B cell (primary cell): Measurements from ENCODE around the gene HIPK1. TPM values are rescaled to one million over a fixed set of nuclear protein-coding genes. Genes with fewer than 3 reads are reported as not detected.

Experiments used
- ATAC-seq: fragments of 200-7000 bp; cut with Tn5 transposase; one replicate; pipeline ENCODE4 v1.10.0; 2021; ENCODE audit warnings: low read depth, mild to moderate bottlenecking, moderate number of reproducible peaks, moderate library complexity
- CTCF ChIA-PET: fragments of 350-600 bp; sonication (Branson Sonifier 250); formaldehyde crosslinking; loops from one replicate; lab custom pipeline; 2021; ENCODE audit warnings: antibody characterized with exemption, inconsistent platforms; lab: Charles Lee
- POLR2A ChIA-PET: fragments of 350-600 bp; sonication (Branson Sonifier 250); formaldehyde crosslinking; loops from one replicate; lab custom pipeline; 2021; ENCODE audit warnings: antibody characterized with exemption; lab: Charles Lee
- DNase-seq: peaks from one replicate; pipeline ENCODE4 v3.0.0; 2013
- H2AFZ ChIP-seq: 2 replicates; pipeline ENCODE4 v1.6.1; 2012; ENCODE audit warnings: mild to moderate bottlenecking, low read depth, low read length; ENCODE audit not compliant: insufficient read depth, poor library complexity, severe bottlenecking
- H3K27ac ChIP-seq, 2 donors: 1 replicate in 1 of 2; 2 replicates in 1 of 2; pipeline ENCODE4 v1.5.1; 2012 to 2013; ENCODE audit warnings: low read length in 2 of 2, mild to moderate bottlenecking in 2 of 2, moderate library complexity in 1 of 2
- H3K27me3 ChIP-seq, 4 experiments: fragments of 200-600 bp in 1 of 4; sonication (generic) in 1 of 4; replicated peaks in 1 of 4; 1 replicate in 2 of 4; 2 replicates in 2 of 4; pipeline versions ENCODE4 v1.6.1 to v1.7.0; 2013 to 2016; ENCODE audit warnings: low read length in 3 of 4, mild to moderate bottlenecking in 2 of 4, mixed read lengths in 1 of 4, moderate library complexity in 1 of 4; ENCODE audit not compliant: insufficient read depth in 4 of 4, control insufficient read depth in 3 of 4; ENCODE audit errors: control extremely low read depth in 1 of 4
- H3K36me3 ChIP-seq, 2 experiments: replicated peaks in 1 of 2; 1 replicate in 1 of 2; 2 replicates in 1 of 2; pipeline versions ENCODE4 v1.6.1 to v1.7.1; 2013; ENCODE audit warnings: low read length in 1 of 2; ENCODE audit not compliant: insufficient read depth in 2 of 2, control insufficient read depth in 1 of 2; ENCODE audit errors: control extremely low read depth in 1 of 2, extremely low read depth in 1 of 2
- H3K4me1 ChIP-seq, 2 donors: fragments of 200-600 bp in 1 of 2; sonication (generic) in 1 of 2; 1 replicate in 1 of 2; 2 replicates in 1 of 2; pipeline versions ENCODE4 v1.5.1 to v1.6.1; 2013 to 2017; ENCODE audit warnings: low read length in 2 of 2; ENCODE audit not compliant: control insufficient read depth in 2 of 2, insufficient read depth in 2 of 2
- H3K4me2 ChIP-seq: replicated peaks from 2 replicates; pipeline ENCODE3; 2012; ENCODE audit warnings: mild to moderate bottlenecking, low read depth, low read length; ENCODE audit not compliant: poor library complexity, severe bottlenecking
- H3K4me3 ChIP-seq, 5 experiments: fragments of 200-600 bp in 1 of 5; sonication (generic) in 1 of 5; 1 replicate in 3 of 5; 2 replicates in 2 of 5; pipeline versions ENCODE4 v1.5.1 to v1.7.0; 2011 to 2016; ENCODE audit warnings: low read length in 4 of 5, mild to moderate bottlenecking in 4 of 5, low read depth in 2 of 5, control low read depth in 1 of 5, moderate library complexity in 1 of 5; ENCODE audit not compliant: insufficient read depth in 1 of 5; ENCODE audit errors: control extremely low read depth in 1 of 5, extremely low read depth in 1 of 5
- H3K79me2 ChIP-seq: fragments of 200-600 bp; sonication (generic); one replicate; pipeline ENCODE4 v1.6.0; 2016; ENCODE audit warnings: low read length; ENCODE audit not compliant: control insufficient read depth, insufficient read depth
- H3K9ac ChIP-seq: fragments of 200-600 bp; sonication (generic); 2 replicates; pipeline ENCODE4 v1.6.1; 2017; ENCODE audit warnings: mild to moderate bottlenecking, low read length, moderate library complexity
- H3K9me3 ChIP-seq, 3 donors: one replicate each; pipeline versions ENCODE4 v1.6.1 to v1.7.1; 2013; ENCODE audit warnings: low read length in 2 of 3; ENCODE audit not compliant: control insufficient read depth in 2 of 3, insufficient read depth in 1 of 3; ENCODE audit errors: control extremely low read depth in 1 of 3
- H4K20me1 ChIP-seq: 2 replicates; pipeline ENCODE4 v1.6.0; 2012; ENCODE audit warnings: mild to moderate bottlenecking, low read length; ENCODE audit not compliant: insufficient read depth, control insufficient read depth, poor library complexity, severe bottlenecking
- H3K27ac Mint-ChIP-seq: one replicate; pipeline ENCODE4 v1.8.0; 2021; ENCODE audit warnings: mixed read lengths
- H3K27me3 Mint-ChIP-seq: one replicate; pipeline ENCODE4 v1.8.0; 2021; ENCODE audit warnings: mixed read lengths
- H3K4me1 Mint-ChIP-seq: one replicate; pipeline ENCODE4 v1.8.0; 2021; ENCODE audit warnings: mixed read lengths
- H3K4me3 Mint-ChIP-seq: one replicate; pipeline ENCODE4 v1.8.0; 2021; ENCODE audit warnings: mixed read lengths
- H3K9me3 Mint-ChIP-seq: one replicate; pipeline ENCODE4 v1.8.0; 2022; ENCODE audit warnings: mixed read lengths; ENCODE audit not compliant: insufficient read depth
- CTCF ChIP-seq: fragments of 200-600 bp; IDR thresholded peaks from one replicate; pipeline ENCODE4 v1.8.0; 2022; ENCODE audit warnings: antibody characterized with exemption, mild to moderate bottlenecking
- EZH2 ChIP-seq: IDR thresholded peaks from 2 replicates; pipeline ENCODE4 v1.6.1; 2012; ENCODE audit warnings: borderline replicate concordance, low read depth, mild to moderate bottlenecking, moderate library complexity, low read length; ENCODE audit not compliant: insufficient read depth, poor library complexity, severe bottlenecking
- WGBS: methylation state at CpG from one replicate; pipeline ENCODE4 v1.1.5; 2013; ENCODE audit warnings: missing lambda C conversion rate; ENCODE audit not compliant: insufficient coverage; 5-methylcytosine and 5-hydroxymethylcytosine counted together
- intact Hi-C: fragments of 100-400 bp; cut with micrococcal nuclease; formaldehyde crosslinking; loops from one replicate; pipeline ENCODE4 v1.10.0; 2022
- polyA plus RNA-seq: library from polyadenylated mRNA; depleted of rRNA; stranded (reverse); fragments of >200 nt; gene quantifications from 2 replicates; pipeline ENCODE4 v1.2.3, GENCODE V29; 2012
- total RNA-seq, 2 donors: library from RNA; stranded (reverse); fragments of 120-200 nt in 1 of 2; gene quantifications; 1 replicate in 1 of 2; 2 replicates in 1 of 2; pipeline versions ENCODE4 v1.2.3 to v1.2.4, GENCODE V29; 2013 to 2022

The HIPK1 gene
- total and polyA plus RNA-seq, 2 donors (not counting 1 experiment from before 2014, with no cell fraction given): 13.6 to 48.0 TPM

- H3K4me3 Mint-ChIP-seq: no peak overlapping the region
- Histone ChIP-seq H3K36me3 (no peaks in the 10 kb centered on the region), H3K4me1 (no peaks in the 10 kb centered on the region), H3K9ac (no peak overlapping the region), H4K20me1 (no peaks in the 10 kb centered on the region), H3K79me2 (no peaks in the 10 kb centered on the region), H2AFZ (no peak overlapping the region), H3K4me2 (no peak overlapping the region), H3K27me3 (no peaks in the 10 kb centered on the region), H3K27ac (no peak overlapping the region), H3K9me3 (peaks cover 0 to 23% (median 15%) of the 10 kb centered on the region in 3 donors), H3K4me3 (no peak overlapping the region)
- H3K27ac Mint-ChIP-seq: no peak overlapping the region
- intact Hi-C loops: no loop called here
- CTCF ChIA-PET: interaction anchor here (0.6 to 0.8 kb wide), 2 partner anchors 12 to 64 kb away, joined by 3 to 4 read pairs; no protein-coding TSS in a partner anchor
- no peak for DNase-seq
- H3K27me3 Mint-ChIP-seq: peaks cover 2% of the 10 kb centered on the region
- H3K9me3 Mint-ChIP-seq: peaks cover 7% of the 10 kb centered on the region
- no peak for TF ChIP-seq EZH2
- H3K4me1 Mint-ChIP-seq: peaks cover 9% of the 10 kb centered on the region
- ATAC-seq: no peak
- WGBS: no CpG with 5 or more reads among the region's 2 CpGs
- POLR2A ChIA-PET: no interaction called here
These were observed 61.4 kb downstream of the HIPK1 start for GRCh38 chr1:113990530-113990929.

GRCh38 chr1:113990961-113991360 is 61.8 kb downstream of the HIPK1 start:
- intact Hi-C loops: no loop called here
- H3K4me3 ChIP-seq: no peak overlapping the region
- no peaks in the 10 kb centered on the region for H3K27me3 ChIP-seq
- H3K4me3 Mint-ChIP-seq: no peak overlapping the region
- CTCF ChIA-PET: interaction anchor here (0.6 kb wide), 1 partner anchor 64 kb away, joined by 3 read pairs; no protein-coding TSS in a partner anchor
- TF ChIP-seq CTCF (no peak), EZH2 (no peak)
- no peaks in the 10 kb centered on the region for H4K20me1 ChIP-seq
- no peaks in the 10 kb centered on the region for H3K4me1 ChIP-seq
- DNase-seq (no peak), ATAC-seq (no peak)
- H3K9ac ChIP-seq: no peak overlapping the region
- H3K27me3 Mint-ChIP-seq: peaks cover 2% of the 10 kb centered on the region
- POLR2A ChIA-PET: no interaction called here
- no peaks in the 10 kb centered on the region for H3K79me2 ChIP-seq
- H3K4me2 ChIP-seq: no peak overlapping the region
- no peak overlapping the region for H2AFZ ChIP-seq
- H3K4me1 Mint-ChIP-seq: peaks cover 9% of the 10 kb centered on the region
- H3K36me3 ChIP-seq: no peaks in the 10 kb centered on the region
- peaks cover 0 to 27% (median 16%) of the 10 kb centered on the region in 3 donors for H3K9me3 ChIP-seq
- no peak overlapping the region for H3K27ac ChIP-seq
- H3K27ac Mint-ChIP-seq: no peak overlapping the region
- peaks cover 8% of the 10 kb centered on the region for H3K9me3 Mint-ChIP-seq
- 80% methylated on average over 1 of the region's 4 CpGs for WGBS
